Diencephalon (tissue), 1 donor: ENCODE measurements around the gene HLA-G. TPM values are rescaled to one million over a fixed set of nuclear protein-coding genes. Genes with fewer than 3 reads are reported as not detected.

Experiments
- small RNA-seq: library from RNA; depleted of rRNA; stranded (forward); fragments of <200 nt; gene quantifications from one replicate; pipeline ENCODE3, GENCODE V24; 2014
- total RNA-seq: library from RNA; depleted of rRNA; stranded (reverse); fragments of >200 nt; gene quantifications from one replicate; pipeline ENCODE4 v1.2.3, GENCODE V29; 2014

Gene HLA-G
- not detected for total RNA-seq

DNA sequence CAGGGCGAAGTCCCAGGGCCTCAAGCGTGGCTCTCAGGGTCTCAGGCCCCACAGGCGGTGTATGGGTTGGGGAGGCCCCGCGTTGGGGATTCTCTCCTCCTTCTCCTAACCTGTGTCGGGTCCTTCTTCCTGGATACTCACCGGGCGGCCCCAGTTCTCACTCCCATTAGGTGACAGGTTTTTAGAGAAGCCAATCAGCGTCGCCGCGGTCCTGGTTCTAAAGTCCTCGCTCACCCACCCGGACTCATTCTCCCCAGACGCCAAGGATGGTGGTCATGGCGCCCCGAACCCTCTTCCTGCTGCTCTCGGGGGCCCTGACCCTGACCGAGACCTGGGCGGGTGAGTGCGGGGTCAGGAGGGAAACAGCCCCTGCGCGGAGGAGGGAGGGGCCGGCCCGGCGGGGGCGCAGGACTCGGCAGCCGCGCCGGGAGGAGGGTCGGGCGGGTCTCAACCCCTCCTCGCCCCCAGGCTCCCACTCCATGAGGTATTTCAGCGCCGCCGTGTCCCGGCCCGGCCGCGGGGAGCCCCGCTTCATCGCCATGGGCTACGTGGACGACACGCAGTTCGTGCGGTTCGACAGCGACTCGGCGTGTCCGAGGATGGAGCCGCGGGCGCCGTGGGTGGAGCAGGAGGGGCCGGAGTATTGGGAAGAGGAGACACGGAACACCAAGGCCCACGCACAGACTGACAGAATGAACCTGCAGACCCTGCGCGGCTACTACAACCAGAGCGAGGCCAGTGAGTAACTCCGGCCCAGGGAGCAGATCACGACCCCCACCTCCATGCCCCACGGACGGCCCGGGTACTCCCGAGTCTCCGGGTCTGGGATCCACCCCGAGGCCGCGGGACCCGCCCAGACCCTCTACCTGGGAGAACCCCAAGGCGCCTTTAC lies at the start of gene HLA-G:
Gene HLA-G (plus strand): TSS at position 247 of the 892 bp plus-strand sequence. CDS start 20 bp downstream, at position 267.

Small RNA genes lying within 50 kb of the gene (small RNA-seq; reads per million reads assigned to genes)
- gene MICG, result not detected

Other genes starting within 250 kb of the HLA-G start
- gene OR2H2, start 242.7 kb upstream of the HLA-G start, total RNA-seq, result not detected
- gene GABBR1, start 194.6 kb upstream of the HLA-G start, total RNA-seq, result 175 TPM
- gene MOG, start 170.7 kb upstream of the HLA-G start, total RNA-seq, result 1.4 TPM
- gene ZFP57, start 146.7 kb upstream of the HLA-G start, total RNA-seq, result 0.23 TPM
- 0.92 TPM for gene HLA-F, start 104.4 kb upstream of the HLA-G start, total RNA-seq
- 72.7 TPM for gene HLA-A, start 114.7 kb downstream of the HLA-G start, total RNA-seq
- gene POLR1H, start 233.4 kb downstream of the HLA-G start, total RNA-seq, result 14.1 TPM
- 29.3 TPM for gene PPP1R11, start 239.4 kb downstream of the HLA-G start, total RNA-seq
- not detected for gene RNF39, start 247.9 kb downstream of the HLA-G start, total RNA-seq